Measurements from ENCODE around the gene SOCS1.
"Not testable (repeated sequence)": the region's sequence is repeated elsewhere in the genome, so short reads cannot be mapped to it uniquely, and the experiment has no call there.

- not testable (repeated sequence) for TF ChIP-seq CTCF, EP300, POLR2A (IDR thresholded peaks at IDR 0.05)
These were observed 35.5 kb downstream of the SOCS1 start for GRCh38 chr16:11220507-11220906.

All from gastroesophageal sphincter (tissue), 3 donors.